Raji (cell line): ENCODE measurements around the gene LYPD6B.

Source experiments
- POLR2A ChIP-seq: IDR thresholded peaks from 2 replicates; pipeline ENCODE4 v1.6.1; 2011; ENCODE audit warnings: low read depth, low read length, control low read depth; ENCODE audit not compliant: insufficient read depth

The LYPD6B gene

DNA sequence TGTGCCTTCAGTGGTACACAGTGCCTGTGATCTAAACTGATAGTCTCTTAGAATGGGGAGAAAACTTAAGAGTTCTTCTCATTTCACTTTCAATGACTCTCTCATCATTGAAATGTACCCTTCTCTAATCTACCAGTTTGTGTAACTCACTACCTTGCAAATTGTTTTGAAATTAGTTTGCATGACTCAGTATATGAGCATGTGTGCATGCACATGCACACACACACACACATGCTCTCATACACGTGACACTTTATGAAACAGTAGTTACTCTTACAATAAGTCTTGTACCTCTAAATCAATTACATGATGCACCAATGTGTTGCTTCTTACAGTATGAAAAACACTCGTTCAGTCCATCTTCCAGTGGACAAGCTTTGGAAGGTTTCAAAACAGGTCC lies 10.6 kb downstream of the LYPD6B start:
- TF ChIP-seq POLR2A = no peak

DNA sequence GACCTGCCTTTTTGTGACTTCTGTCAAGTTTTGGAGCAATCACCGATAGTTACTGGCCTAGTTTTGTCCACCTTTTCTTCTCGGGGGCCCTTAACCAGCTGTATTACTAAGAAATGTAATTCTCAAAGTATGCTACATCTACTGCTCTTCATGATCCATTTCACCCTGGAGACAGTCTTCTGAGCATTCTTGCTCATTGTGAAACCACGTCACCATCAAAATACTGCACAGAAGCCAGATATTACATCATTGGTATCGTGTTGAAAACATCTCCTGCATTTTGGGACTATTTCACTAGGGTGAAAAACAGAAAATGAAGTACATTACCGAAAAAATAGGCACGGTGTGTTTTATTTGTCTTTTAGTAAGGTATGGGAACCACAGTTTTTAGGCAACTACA lies 11.7 kb downstream of the LYPD6B start:
- TF ChIP-seq POLR2A = no peak

DNA sequence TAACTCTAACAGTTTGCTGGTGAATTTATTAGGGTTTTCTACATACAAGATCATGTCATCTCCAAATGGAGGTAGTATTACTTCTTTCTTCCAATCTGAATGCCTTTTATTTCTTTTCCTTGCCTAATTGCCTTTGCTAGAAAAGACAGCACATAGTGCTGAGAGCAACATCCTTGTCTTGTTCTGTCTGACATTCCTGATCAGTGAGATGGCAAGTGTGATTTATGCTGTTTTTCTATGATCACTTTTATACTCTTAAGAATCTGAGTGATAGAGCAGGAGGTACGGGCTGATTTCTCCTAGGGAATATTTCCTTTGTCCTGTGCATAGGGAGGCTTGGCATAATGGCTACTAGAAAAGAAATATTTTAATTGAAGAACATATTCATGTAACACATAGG lies 17.3 kb downstream of the LYPD6B start:
- TF ChIP-seq POLR2A = no peak

DNA sequence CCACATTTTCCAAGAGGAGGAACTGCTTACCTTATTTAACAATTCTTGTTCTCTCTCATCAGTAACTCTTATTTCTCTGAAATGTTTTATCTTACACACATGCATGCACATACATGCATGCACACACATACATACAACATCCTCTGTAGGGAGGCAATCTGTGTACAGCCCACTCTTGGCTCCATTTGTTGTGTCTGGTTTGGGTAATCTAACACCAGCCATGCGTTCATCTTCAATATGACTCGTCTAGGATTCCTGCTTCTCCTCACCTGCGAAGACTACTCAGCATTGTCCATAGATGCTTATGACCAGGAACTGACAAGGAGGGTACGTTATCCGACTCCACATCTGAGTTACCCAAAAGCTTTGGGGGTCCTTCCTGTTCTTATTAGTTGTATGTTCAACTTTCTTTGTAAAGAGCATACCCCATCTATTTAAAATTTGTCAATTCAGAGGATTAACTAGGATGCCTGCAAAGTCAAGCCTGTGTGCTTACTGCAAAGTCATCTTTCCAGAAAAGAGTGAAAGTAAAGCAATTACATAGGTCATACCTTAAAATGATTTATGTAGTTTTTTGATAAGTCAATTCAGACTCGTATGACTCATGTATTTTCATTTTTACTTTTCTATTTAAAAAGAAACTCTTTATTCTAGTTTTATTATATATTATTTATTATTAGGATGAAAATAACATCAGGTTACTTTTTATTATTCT lies 18.2 kb downstream of the LYPD6B start:
- TF ChIP-seq POLR2A = no peak

DNA sequence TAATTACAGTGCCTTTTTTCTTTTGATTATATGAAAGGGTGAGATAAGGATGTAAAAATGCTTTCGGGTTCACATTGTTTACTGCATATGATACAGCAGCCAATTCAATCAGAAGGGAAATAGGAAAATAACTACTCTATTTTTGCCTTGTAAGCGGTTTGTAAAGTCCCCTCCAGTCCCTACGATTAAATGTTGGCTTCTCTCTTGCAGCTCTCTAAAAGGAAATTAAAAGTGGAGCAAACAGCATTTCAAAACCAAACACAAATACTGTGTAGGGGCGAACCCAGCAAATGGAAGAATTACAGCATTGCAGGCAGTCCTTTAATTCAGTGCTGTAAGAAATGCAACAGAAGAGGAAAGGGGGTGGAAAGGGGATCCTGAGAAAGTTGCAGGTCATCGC lies 18.9 kb downstream of the LYPD6B start:
- no peak for TF ChIP-seq POLR2A

DNA sequence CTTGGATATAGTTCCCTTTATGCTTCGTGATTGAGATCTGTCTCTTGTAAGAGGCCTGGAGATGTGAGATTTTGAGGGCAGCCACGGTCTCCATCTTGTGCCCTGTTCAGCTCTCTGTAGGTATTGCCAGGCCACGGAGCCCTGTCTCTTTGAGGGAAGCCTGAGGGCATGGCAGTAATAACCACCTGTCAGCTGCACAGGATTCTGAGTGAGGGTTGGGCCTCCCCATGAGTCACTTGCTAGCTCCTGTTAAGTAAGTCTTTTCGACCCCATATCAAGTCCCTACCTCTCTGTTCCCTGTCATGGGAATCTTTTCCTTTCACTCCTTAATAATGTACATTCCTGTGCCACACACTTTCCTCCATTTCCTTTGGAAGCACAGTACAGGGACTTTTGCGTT lies 20.4 kb downstream of the LYPD6B start:
- TF ChIP-seq POLR2A = no peak

DNA sequence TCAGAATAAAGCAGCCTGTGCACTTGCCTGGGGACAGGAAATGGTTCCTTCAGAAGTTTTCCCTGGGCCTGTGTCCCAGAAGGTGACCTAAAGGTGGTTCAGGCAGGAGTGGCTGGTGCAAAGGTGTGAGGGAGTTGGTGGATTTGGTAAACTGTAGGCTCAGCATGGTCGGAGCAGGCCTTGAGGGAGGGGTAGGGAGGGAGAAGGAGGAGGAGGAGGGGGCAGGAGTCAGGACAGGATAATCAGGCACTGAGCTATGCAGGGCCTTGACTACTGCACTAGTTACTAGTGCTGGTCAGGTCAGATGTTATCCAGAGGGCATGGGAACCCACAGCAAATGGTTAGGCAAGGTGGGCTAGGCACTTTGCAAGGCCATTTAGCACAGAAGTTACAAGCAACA lies 21.3 kb downstream of the LYPD6B start:
- TF ChIP-seq POLR2A = no peak

DNA sequence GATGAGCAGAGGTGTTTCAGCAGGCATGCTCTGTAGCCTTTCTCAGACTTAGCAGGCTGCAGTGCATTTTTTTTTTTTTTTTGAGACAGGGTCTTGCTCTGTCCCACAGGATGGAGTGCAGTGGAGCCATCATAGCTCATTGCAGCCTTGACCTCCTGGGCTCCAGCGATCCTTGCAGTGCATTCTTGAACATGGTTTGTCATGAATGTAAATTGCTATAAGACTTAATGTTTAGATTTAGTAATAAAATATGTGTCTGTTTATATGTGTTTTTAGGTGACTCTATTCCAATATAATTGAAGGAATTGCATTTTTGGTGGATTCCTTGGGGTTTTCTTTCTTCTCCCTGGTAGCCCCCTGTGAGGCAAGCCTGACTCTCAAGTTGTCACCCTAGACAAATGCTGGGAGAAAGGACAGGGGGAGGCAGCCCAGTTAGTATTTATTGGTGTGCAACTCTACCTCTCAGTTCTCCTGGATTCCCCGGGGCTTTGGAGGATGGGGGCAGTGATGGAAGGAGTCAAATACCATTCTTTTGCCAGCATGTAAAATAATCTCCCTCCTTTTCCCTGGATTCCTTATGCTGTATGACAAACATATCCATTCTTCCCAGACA lies 22.7 kb downstream of the LYPD6B start:
- no peak for TF ChIP-seq POLR2A

DNA sequence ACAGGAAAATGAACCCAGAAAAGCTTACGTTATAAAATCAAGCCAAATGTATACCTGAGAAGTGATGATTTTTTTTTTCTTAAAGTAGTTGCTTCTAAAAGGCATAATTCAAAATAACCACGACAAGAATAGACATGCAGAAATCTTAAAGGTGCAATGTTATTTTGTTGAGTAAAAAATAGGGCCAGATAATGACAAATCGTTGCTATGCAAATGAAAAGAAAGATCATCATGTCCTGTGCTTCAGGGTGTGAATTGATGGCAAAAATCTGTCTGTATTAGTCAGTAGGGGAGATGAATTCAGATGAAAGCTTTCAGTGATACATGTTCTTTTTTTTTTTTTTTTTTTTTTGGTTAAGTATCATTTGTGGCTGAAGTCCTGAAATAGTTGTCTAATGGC lies 24.0 kb downstream of the LYPD6B start:
- TF ChIP-seq POLR2A = no peak

DNA sequence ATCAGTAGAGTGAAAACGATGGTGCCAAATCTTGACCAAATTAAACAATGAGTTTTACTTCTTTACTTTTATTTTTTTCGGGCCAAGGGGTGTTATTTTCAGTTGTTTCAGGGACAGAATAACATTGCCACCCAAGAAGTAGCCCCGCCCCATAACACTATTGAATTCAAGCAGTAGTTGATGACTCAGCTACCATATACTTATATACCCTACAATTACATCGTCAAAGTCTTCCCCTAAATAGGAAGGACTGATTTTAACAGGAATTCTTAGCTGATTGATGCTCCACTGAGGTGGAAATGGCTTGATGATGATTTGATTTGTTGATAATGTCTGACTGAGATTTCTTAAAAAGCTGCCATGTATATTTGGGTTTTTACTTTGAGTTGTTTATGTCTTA lies 24.7 kb downstream of the LYPD6B start:
- no peak for TF ChIP-seq POLR2A

DNA sequence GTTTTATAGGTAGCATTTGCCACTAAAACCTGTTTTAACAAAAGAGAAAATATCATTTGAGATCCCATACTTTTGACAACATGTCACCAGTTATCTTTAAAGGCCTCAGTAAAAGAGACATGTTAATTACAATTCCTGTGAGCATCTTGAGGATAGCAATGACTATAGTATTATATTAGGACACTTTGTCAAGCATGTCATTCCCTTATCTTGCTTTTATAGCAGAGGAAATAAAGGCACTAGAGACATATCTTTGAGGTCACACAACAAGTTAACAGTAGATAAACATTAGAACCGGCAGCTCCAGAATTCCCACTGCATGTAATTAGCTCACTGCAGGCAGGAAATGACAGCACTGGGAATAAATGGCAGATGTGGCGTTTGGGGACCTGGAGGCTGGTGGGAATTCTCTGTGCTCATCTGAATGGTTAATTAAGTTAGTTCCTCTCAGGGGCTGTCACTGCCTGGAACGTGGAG lies 25.9 kb downstream of the LYPD6B start:
- no peak for TF ChIP-seq POLR2A

DNA sequence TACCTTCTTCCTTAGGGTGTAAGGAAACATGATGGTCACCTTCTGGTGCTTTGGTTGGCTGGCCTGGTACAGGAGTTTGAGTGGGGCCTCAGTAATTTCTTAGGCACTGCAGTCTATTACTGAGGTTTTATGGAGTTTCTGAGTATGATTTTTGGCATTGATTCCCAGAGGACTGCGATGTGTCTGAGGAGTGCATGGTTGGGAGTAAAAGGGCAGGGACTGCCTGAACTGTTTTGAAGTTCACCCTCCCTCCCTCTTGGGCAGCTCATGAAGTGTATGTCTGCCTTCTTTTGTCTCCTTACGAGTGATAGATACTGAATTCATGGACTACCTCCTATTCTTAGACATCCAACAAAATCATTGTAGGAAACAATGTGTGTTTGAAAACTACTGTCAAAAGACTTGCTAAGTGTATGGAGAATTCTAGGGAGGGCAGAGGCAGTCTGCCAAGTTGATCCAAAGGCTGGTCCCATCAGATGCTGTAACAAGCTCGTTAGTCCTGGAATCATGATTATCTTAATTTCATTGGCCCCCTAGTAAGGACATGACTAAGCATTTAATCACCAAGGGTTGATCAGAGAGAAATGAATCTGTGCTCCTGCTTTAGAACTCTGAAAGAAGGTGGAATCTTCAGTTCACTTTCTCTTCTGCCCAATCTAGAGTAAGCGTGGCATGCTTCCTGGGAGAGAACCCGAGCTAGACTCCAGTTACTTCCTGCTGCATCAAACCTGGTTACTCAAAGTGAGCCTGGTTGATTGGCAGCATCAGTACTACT lies 26.5 kb downstream of the LYPD6B start:
- no peak for TF ChIP-seq POLR2A

DNA sequence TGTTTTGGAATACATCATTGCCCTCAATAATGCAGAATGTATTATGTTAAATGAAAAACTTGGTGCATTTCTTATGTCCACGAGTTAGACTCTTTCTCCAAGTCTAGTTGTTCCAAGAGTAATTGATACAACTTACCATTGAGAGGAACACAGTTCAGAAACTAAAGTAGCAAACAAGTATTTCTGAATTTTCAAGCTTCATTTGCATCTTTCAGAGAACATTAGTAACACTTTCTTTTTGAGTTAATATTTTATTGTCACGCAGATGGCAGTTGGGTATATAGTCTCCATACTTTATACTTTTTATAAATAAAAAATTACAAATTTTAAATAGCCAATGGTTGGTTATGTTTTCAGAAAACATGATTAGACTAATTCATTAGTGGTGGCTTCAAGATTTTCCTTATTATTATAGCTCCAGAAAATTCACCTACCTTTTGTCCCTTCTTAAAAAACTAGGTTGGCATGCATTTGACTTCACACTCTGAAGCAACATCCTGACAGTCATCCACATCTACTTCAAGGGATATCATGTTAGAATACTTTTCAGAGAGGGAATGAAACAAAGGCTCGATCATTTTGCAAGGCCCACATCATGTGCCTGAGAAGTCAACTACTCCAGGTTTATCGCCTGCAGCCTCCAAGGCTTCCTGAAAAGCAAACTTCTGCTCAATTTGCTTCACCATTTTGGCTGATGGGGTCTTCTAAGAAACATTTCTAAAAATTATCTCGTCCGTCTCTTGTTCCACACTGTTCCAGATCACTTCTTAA lies 29.9 kb downstream of the LYPD6B start:
- TF ChIP-seq POLR2A = no peak

DNA sequence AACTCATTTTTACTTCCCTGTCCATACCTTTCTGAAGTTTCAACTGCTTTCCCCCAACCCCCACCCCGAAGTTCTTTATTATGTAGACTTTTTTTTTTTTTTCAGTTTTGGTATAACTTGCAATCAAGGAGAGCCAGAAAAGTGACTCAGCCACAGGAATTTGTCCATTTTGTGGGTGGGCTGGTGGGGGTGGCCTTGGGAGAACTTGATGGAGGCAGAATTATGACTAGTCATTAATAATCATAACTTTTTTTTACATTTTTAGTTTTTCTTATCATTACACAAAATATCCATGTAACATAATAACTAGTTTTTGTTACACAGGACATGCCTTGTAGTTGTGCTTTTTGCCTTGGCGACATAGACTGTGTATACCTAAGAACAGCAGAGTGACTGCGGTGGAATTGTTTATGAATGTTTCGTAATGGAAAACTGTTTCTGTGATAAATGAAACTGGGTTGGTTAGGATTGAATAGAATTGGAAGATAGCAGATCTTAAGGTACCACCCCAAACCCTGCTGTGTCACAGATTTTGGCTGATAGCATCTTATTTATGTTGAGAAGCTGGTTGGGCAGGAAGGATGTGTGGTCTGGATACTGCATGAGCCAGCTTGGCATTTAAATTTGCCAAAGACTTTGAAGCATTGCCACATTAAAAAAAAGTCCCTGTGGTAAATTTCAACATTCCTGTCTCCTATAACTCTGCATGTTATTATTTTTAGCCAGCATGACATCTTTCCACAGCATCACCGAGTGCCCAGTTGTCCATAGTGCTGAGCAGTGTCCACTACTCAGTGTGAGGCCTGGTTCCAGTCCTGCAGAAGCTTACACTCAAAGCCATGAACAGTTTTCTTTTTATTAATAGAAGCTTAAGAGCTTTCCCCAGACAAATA lies 30.7 kb downstream of the LYPD6B start:
- no peak for TF ChIP-seq POLR2A

DNA sequence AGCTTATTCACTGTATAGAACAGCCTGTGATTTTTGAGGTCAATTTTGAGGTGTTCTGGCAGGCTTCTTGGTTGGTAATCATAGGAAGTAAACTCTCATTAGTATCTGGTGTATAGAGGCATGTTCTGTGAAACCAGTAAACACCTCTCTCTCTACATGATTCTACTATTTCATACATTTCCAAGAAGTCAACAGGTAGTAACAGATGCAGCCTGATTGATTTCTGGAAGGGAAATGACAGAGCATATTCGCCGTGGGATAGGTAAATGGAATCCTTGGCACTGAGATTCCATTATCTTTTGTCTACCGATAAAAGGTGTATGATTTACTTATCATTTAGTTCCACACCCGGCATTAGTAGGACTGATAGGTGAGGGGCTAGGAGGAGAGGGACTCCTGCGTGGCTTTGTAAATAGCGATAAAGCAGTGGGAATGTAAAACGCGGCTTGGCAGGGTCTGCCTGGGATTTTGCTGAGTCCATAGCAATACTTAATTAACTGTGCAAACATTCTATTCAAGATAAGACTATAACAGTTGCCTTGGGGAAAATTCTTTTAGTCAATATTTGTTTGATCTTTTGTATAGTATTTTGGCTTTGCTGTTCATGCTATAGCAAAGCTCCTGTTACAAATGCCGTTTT lies 32.3 kb downstream of the LYPD6B start:
- no peak for TF ChIP-seq POLR2A
